WTC11 (cell line): ENCODE results near the gene POLE4. TPM values are rescaled to one million over a fixed set of nuclear protein-coding genes. Genes with fewer than 3 reads are reported as not detected.

Experiments used
- ATAC-seq: fragments of 200-7000 bp; cut with Tn5 transposase; 2 replicates; pipeline ENCODE4 v1.10.0; 2021; ENCODE audit warnings: mild to moderate bottlenecking, moderate library complexity
- CTCF ChIA-PET: fragments of 300-600 bp; sonication (Branson Sonifier 250); formaldehyde crosslinking; loops from one replicate; lab custom pipeline; 2021; ENCODE audit warnings: antibody characterized with exemption; lab: Charles Lee
- POLR2A ChIA-PET: fragments of 350-600 bp; sonication (Branson Sonifier 250); formaldehyde crosslinking; loops from one replicate; lab custom pipeline; 2021; ENCODE audit warnings: antibody characterized with exemption; lab: Charles Lee
- DNase-seq: peaks from one replicate; pipeline ENCODE4 v3.0.0; 2021; ENCODE audit warnings: low spot score
- H3K27ac Mint-ChIP-seq: 2 replicates; pipeline ENCODE4 v1.8.0; 2021; ENCODE audit warnings: mixed read lengths
- H3K27me3 Mint-ChIP-seq: 2 replicates; pipeline ENCODE4 v1.8.0; 2021; ENCODE audit warnings: low read depth, mild to moderate bottlenecking, moderate library complexity, mixed read lengths
- H3K36me3 Mint-ChIP-seq: 2 replicates; pipeline ENCODE4 v1.8.0; 2021; ENCODE audit warnings: mixed read lengths
- H3K4me1 Mint-ChIP-seq: 2 replicates; pipeline ENCODE4 v1.8.0; 2022; ENCODE audit warnings: mixed read lengths
- H3K4me3 Mint-ChIP-seq: 2 replicates; pipeline ENCODE4 v1.8.0; 2021; ENCODE audit warnings: mild to moderate bottlenecking, moderate library complexity, mixed read lengths
- H3K9me3 Mint-ChIP-seq: 2 replicates; pipeline ENCODE4 v1.8.0; 2021; ENCODE audit warnings: mixed read lengths
- AFF4 ChIP-seq: sonication (generic); formaldehyde crosslinking; IDR thresholded peaks from 2 replicates; pipeline ENCODE4 v1.8.1; 2023; ENCODE audit warnings: mild to moderate bottlenecking, missing genetic modification reagents, borderline replicate concordance
- ATF1 ChIP-seq: sonication (generic); formaldehyde crosslinking; IDR thresholded peaks from 2 replicates; pipeline ENCODE4 v1.8.1; 2023; ENCODE audit warnings: mild to moderate bottlenecking, moderate library complexity, missing genetic modification reagents
- ATF2 ChIP-seq: sonication (generic); formaldehyde crosslinking; IDR thresholded peaks from 2 replicates; pipeline ENCODE4 v1.8.1; 2022; ENCODE audit warnings: low read depth, missing genetic modification reagents, borderline replicate concordance
- CREM ChIP-seq: sonication (generic); formaldehyde crosslinking; IDR thresholded peaks from 2 replicates; pipeline ENCODE4 v1.8.1; 2022; ENCODE audit warnings: mild to moderate bottlenecking, missing genetic modification reagents, moderate library complexity
- ETV6 ChIP-seq: sonication (generic); formaldehyde crosslinking; IDR thresholded peaks from 2 replicates; pipeline ENCODE4 v1.8.1; 2022; ENCODE audit warnings: mild to moderate bottlenecking, missing genetic modification reagents
- FOXJ3 ChIP-seq: sonication (generic); formaldehyde crosslinking; IDR thresholded peaks from 2 replicates; pipeline ENCODE4 v1.9.0; 2021; ENCODE audit warnings: missing genetic modification reagents, mild to moderate bottlenecking, borderline replicate concordance
- FOXP1 ChIP-seq: sonication (generic); formaldehyde crosslinking; IDR thresholded peaks from 2 replicates; pipeline ENCODE4 v1.8.0; 2022; ENCODE audit warnings: missing genetic modification reagents, mild to moderate bottlenecking, moderate library complexity, borderline replicate concordance
- GRHL2 ChIP-seq: fragments of 250-450 bp; sonication (Bioruptor Pico); IDR thresholded peaks from 2 replicates; pipeline ENCODE4 v1.8.0; 2022; ENCODE audit warnings: mild to moderate bottlenecking, moderate library complexity; ENCODE audit not compliant: insufficient replicate concordance, severe bottlenecking
- GTF2I ChIP-seq: fragments of 250-450 bp; sonication (Bioruptor Pico); conservative IDR thresholded peaks from 2 replicates; pipeline ENCODE4 v1.4.0; 2021; ENCODE audit warnings: mild to moderate bottlenecking
- JAZF1 ChIP-seq: fragments of 250-450 bp; sonication (Bioruptor Pico); IDR thresholded peaks from 2 replicates; pipeline ENCODE4 v1.9.0; 2021; ENCODE audit warnings: moderate library complexity, mild to moderate bottlenecking, inconsistent platforms
- MYBL2 ChIP-seq: sonication (generic); formaldehyde crosslinking; IDR thresholded peaks from 2 replicates; pipeline ENCODE4 v1.8.1; 2023; ENCODE audit warnings: mild to moderate bottlenecking, moderate library complexity, missing genetic modification reagents
- RELA ChIP-seq: sonication (generic); formaldehyde crosslinking; IDR thresholded peaks from 2 replicates; pipeline ENCODE4 v1.8.1; 2022; ENCODE audit warnings: missing genetic modification reagents, mild to moderate bottlenecking, borderline replicate concordance
- USF2 ChIP-seq: sonication (generic); formaldehyde crosslinking; IDR thresholded peaks from 2 replicates; pipeline ENCODE4 v1.8.1; 2023; ENCODE audit warnings: mild to moderate bottlenecking, missing genetic modification reagents, moderate library complexity
- ZBTB21 ChIP-seq: sonication (generic); formaldehyde crosslinking; IDR thresholded peaks from 2 replicates; pipeline ENCODE4 v1.8.1; 2023; ENCODE audit warnings: mild to moderate bottlenecking, missing genetic modification reagents, borderline replicate concordance
- ZMAT4 ChIP-seq: fragments of 250-450 bp; sonication (Bioruptor Pico); IDR thresholded peaks from 2 replicates; pipeline ENCODE4 v1.9.0; 2021; ENCODE audit warnings: mild to moderate bottlenecking
- ZNF138 ChIP-seq: sonication (generic); formaldehyde crosslinking; conservative IDR thresholded peaks from 2 replicates; pipeline ENCODE4 v1.8.1; 2022; ENCODE audit warnings: mild to moderate bottlenecking, moderate library complexity, missing genetic modification reagents
- ZNF423 ChIP-seq: fragments of 250-450 bp; sonication (Bioruptor Pico); IDR thresholded peaks from 2 replicates; pipeline ENCODE4 v2.1.2; 2022; ENCODE audit warnings: mild to moderate bottlenecking, moderate library complexity
- ZNF425 ChIP-seq: fragments of 250-450 bp; sonication (Bioruptor Pico); conservative IDR thresholded peaks from 2 replicates; pipeline ENCODE4 v1.9.0; 2021; ENCODE audit warnings: mild to moderate bottlenecking
- total RNA-seq: library from RNA; stranded (reverse); gene quantifications from 3 replicates; pipeline ENCODE4 v1.2.3, GENCODE V29; 2021

Gene POLE4
- total RNA-seq, 1 experiment from 2014 or later, result 31.5 TPM

- no peak for TF ChIP-seq ZNF425
Measured at GRCh38 chr2:74953796-74954499, 4.5 kb upstream of the POLE4 start (continued).

GRCh38 chr2:74954500-74954874, 4.0 kb upstream of the POLE4 start:
- no peak overlapping the region for H3K4me3 Mint-ChIP-seq
- TF ChIP-seq GRHL2 (CRISPR knock-in tag), result no peak
- TF ChIP-seq JAZF1 (CRISPR knock-in tag), result no peak
- no peak for TF ChIP-seq FOXP1
- no peak for TF ChIP-seq CREM (CRISPR knock-in tag)
- no peak for TF ChIP-seq GTF2I (CRISPR knock-in tag)
- TF ChIP-seq ZNF423, result no peak
- TF ChIP-seq MYBL2, result no peak
- no peak for TF ChIP-seq ZBTB21
- no peak for TF ChIP-seq USF2 (CRISPR knock-in tag)
- no peak for TF ChIP-seq ZMAT4 (CRISPR knock-in tag)
- no peak for TF ChIP-seq ATF1 (CRISPR knock-in tag)
- no peak for TF ChIP-seq RELA (CRISPR knock-in tag)
- no peak for TF ChIP-seq FOXJ3 (CRISPR knock-in tag)
- no peak for TF ChIP-seq AFF4 (CRISPR knock-in tag)
- peaks cover 39% of the 10 kb centered on the region for H3K9me3 Mint-ChIP-seq
- DNase-seq, result no peak
- H3K36me3 Mint-ChIP-seq, result peaks cover 35% of the 10 kb centered on the region
- peaks cover 6% of the 10 kb centered on the region for H3K4me1 Mint-ChIP-seq
- peaks cover 35% of the 10 kb centered on the region for H3K27me3 Mint-ChIP-seq
- no peak for ATAC-seq
- ChIA-PET CTCF (no interaction called here), POLR2A (interaction anchor here (0.7 kb wide), 1 partner anchor 38 kb away, joined by 3 read pairs; no protein-coding TSS in a partner anchor)
- no peak overlapping the region for H3K27ac Mint-ChIP-seq

GRCh38 chr2:74957886-74958273, 563 bp upstream of the POLE4 start:
- POLR2A ChIA-PET, result no interaction called here

More at GRCh38 chr2:74957886-74958273, 563 bp upstream of the POLE4 start:
- no peak for ATAC-seq
- H3K27ac Mint-ChIP-seq, result no peak overlapping the region
- peak overlapping the region; percentile 61 for H3K4me3 Mint-ChIP-seq
- TF ChIP-seq ETV6 (CRISPR knock-in tag) (no peak), ATF2 (CRISPR knock-in tag) (no peak), ZNF425 (no peak), ZNF138 (no peak), ZMAT4 (CRISPR knock-in tag) (no peak)
- TF ChIP-seq, all 79 proteins: peak for 0
- Mint-ChIP-seq H3K27me3 (peaks cover 39% of the 10 kb centered on the region), H3K4me1 (peaks cover 6% of the 10 kb centered on the region), H3K9me3 (peaks cover 9% of the 10 kb centered on the region), H3K36me3 (peaks cover 18% of the 10 kb centered on the region)
- no peak for DNase-seq
- CTCF ChIA-PET, result no interaction called here
